Stomach (tissue), 4 donors: ENCODE measurements around the gene PINLYP.

ENCODE experiments used
- CTCF ChIP-seq, 7 experiments: fragments of 450-650 bp in 4 of 7; fragments of 200-600 bp in 3 of 7; sonication (generic) in 3 of 7; IDR thresholded peaks; one replicate each; pipeline ENCODE4 v1.5.1; 2016 to 2019; ENCODE audit warnings: antibody characterized with exemption in 7 of 7, control low read depth in 2 of 7, mild to moderate bottlenecking in 1 of 7
- EP300 ChIP-seq: sonication (generic); formaldehyde crosslinking; IDR thresholded peaks from one replicate; pipeline ENCODE4 v1.6.1; 2017; ENCODE audit warnings: antibody characterized with exemption
- POLR2A ChIP-seq, 4 donors: fragments of 450-650 bp; IDR thresholded peaks; one replicate each; pipeline ENCODE4 v1.6.1; 2016; ENCODE audit warnings: antibody characterized with exemption in 4 of 4, control low read depth in 2 of 4, mild to moderate bottlenecking in 1 of 4, moderate library complexity in 1 of 4
- POLR2AphosphoS5 ChIP-seq, 3 donors: sonication (generic); formaldehyde crosslinking; IDR thresholded peaks; one replicate each; pipeline ENCODE4 v1.6.1; 2016; ENCODE audit warnings: antibody characterized with exemption in 3 of 3

- TF ChIP-seq POLR2A (IDR thresholded peaks at IDR 0.05) (no peak), EP300 (no peak), CTCF (IDR thresholded peaks at IDR 0.05) (no peak), POLR2AphosphoS5 (IDR thresholded peaks at IDR 0.05) (no peak)
Observed at GRCh38 chr19:43572171-43572588, 3.4 kb upstream of the PINLYP start.
